Choroid plexus epithelial cell (primary cell): Measurements from ENCODE around the gene GALNT9.

Source experiments
- DNase-seq: peaks from one replicate; pipeline ENCODE4 v3.0.0-alpha.2; 2010; ENCODE audit warnings: low read depth
- H3K4me3 ChIP-seq: 2 replicates; pipeline ENCODE4 v1.5.1; 2011; ENCODE audit warnings: low read depth, mild to moderate bottlenecking, control low read depth, low read length, moderate library complexity
- CTCF ChIP-seq: conservative IDR thresholded peaks from 2 replicates; pipeline ENCODE4 v1.5.1; 2011; ENCODE audit warnings: low read depth, mild to moderate bottlenecking, control low read depth, inconsistent platforms, low read length, moderate library complexity

Gene GALNT9

DNA sequence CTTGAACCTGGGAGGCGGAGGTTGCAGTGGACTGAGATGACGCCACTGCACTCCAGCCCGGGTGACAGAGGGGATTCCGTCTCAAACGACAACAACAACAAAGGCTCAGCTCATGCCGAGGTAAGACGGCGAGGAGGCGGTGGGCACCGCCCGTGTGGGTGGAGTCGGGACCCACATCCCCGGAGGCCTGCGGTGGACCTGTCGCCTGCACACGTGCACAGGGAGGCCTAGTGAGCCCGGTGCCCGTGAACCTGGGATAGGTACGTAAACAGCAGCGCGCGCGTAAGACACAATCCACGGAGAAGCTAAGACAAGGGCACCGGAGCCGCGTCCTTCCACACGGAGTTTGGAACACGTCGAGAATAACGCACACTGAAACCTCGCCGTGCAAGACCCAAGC is 78.7 kb downstream of the GALNT9 start:
- DNase-seq = no peak
- no peak overlapping the region for H3K4me3 ChIP-seq
- no peak for TF ChIP-seq CTCF

DNA sequence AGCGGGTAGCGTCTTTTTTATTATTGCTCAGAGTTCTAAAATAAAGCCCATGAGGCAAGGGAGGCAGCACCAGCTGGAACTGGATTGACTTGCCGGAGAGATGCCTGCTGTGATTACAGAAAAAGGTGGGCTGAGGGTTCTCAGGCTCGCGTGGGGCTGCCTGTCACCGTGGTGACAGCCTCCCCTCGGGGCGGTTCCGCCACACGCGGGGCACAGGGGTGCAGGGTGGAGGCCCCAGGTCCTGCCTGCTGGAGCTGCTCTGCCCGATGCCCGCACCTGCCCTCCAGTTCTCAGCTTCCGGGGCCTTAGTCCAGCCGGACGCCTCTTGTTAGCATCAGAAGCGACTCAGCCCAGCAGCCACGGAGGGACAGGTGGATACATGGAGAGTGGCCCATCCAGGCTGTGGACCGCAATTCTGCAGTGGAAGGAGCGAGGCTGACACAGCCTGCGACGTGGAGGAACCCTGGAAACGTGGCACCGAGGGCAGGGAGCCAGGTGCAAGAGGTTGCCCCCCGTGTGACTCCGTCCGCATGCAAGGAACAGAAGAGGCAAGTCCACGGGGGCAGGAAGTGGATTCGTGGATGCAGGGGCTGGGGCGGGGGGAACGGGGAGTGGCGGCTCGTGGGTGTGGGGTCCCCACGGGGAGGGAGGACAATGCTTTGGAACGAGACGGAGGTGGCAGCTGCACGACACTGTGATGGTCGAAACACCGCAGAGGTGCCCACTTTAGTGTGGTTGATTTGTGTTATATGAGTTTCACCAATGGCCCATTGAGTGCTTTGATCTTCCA is 79.5 kb downstream of the GALNT9 start:
- no peak overlapping the region for H3K4me3 ChIP-seq
- DNase-seq = no peak
- no peak for TF ChIP-seq CTCF

GRCh38 chr12:132248453-132249167 is 80.8 kb downstream of the GALNT9 start:
- H3K4me3 ChIP-seq = no peak overlapping the region
- peak; percentile 66 for DNase-seq
- TF ChIP-seq CTCF = no peak

GRCh38 chr12:132247718-132248452 is 81.5 kb downstream of the GALNT9 start:
- no peak for DNase-seq
- TF ChIP-seq CTCF = no peak

DNA sequence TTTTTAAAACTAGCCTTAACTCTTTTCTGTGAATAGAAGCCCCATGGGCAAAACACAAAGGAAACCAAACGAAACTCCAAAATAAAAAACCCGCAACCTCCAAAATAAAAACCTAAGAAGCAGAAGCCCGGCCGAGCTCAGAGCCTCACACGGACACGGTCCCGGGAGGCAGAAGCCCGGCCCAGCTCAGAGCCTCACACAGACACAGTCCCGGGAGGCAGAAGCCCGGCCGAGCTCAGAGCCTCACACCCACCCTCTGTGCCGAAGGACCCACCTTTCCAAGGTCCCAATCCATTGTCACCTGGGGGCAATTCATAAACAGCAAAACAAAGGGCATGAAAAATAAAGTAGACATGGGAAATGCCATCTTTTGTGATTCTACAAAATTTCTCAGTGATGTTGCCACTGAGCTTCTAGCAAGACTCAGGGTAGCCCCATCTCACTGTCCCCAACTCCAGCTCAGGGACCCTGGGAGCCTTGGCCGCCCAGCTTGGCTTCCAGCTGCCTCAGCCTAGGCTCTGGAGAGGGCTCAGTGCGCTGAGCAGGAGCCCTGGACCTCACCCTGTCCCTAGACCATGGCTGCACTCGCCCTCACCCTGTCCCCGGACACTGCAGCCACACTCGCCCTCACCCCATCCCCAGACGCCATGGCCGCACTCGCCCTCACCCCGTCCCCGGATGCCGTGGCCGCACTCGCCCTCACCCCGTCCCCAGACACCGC is 82.2 kb downstream of the GALNT9 start:
- no peak for TF ChIP-seq CTCF
- no peak overlapping the region for H3K4me3 ChIP-seq
- no peak for DNase-seq

More at GRCh38 chr12:132247718-132248452, 81.5 kb downstream of the GALNT9 start:
- no peak overlapping the region for H3K4me3 ChIP-seq

GRCh38 chr12:132245521-132246101 is 83.8 kb downstream of the GALNT9 start:
- no peak for TF ChIP-seq CTCF
- H3K4me3 ChIP-seq = no peak overlapping the region
- DNase-seq = no peak
